Lower leg skin (tissue), 4 donors: Measurements from ENCODE around the gene HOXB9. TPM values are rescaled to one million over a fixed set of nuclear protein-coding genes. Genes with fewer than 3 reads are reported as not detected.

Experiments
- DNase-seq, 2 donors: peaks; one replicate each; pipeline ENCODE4 v3.0.0-alpha.2; 2019; ENCODE audit warnings: low spot score in 2 of 2
- H3K4me3 ChIP-seq: fragments of 200-600 bp; sonication (generic); 2 replicates; pipeline ENCODE4 v1.5.1; 2017; ENCODE audit warnings: mild to moderate bottlenecking, low read depth; ENCODE audit not compliant: poor library complexity, severe bottlenecking
- POLR2A ChIP-seq, 2 donors: fragments of 450-650 bp; IDR thresholded peaks; one replicate each; pipeline ENCODE4 v1.6.1; 2016 to 2017; ENCODE audit warnings: antibody characterized with exemption in 2 of 2, mild to moderate bottlenecking in 1 of 2, moderate library complexity in 1 of 2
- WGBS, 2 donors: methylation state at CpG; one replicate each; pipeline ENCODE4 v1.1.5; 2018; 5-methylcytosine and 5-hydroxymethylcytosine counted together
- intact Hi-C: fragments of 100-400 bp; cut with DNase I; formaldehyde crosslinking; loops from one replicate; pipeline ENCODE4 v1.15.0; 2023; ENCODE audit warnings: low total_unique reads
- total RNA-seq, 4 donors: library from RNA; depleted of rRNA; stranded (reverse); fragments of >200 nt; gene quantifications; one replicate each; pipeline ENCODE4 v1.1.0, GENCODE V29; 2016
- TF ChIP-seq, protein P1 (sequence below), 3 donors: fragments of 450-650 bp; IDR thresholded peaks; one replicate each; pipeline ENCODE4 v1.5.1; 2016; ENCODE audit warnings: antibody characterized with exemption in 3 of 3, mild to moderate bottlenecking in 3 of 3, moderate library complexity in 2 of 3

Gene HOXB9
- total RNA-seq, 4 donors from 2014 or later = 0.07 to 0.29 TPM; not detected in 2

DNA sequence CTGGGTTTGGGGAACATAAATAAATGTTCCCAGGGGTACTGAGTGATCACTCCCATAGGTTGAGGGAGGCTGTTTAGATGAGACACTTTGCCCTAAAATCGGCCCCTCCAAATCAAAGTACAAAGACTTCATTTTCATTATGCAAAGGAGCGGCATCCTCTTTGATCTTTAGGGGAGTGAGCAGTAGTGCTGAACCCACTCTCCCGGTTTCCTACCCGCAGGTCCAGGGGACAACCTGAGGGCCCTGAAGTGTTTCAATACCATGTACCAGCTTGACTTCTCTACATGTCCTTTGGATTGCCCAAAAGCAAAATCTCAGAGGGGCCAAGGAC is 25.0 kb downstream of the HOXB9 start:
- intact Hi-C loops = no loop called here
- 69 to 87% methylated on average over 4 of the region's 4 CpGs for WGBS, 2 donors
- DNase-seq = no peak
- no peak overlapping the region for H3K4me3 ChIP-seq
- TF ChIP-seq POLR2A (IDR thresholded peaks at IDR 0.05) = no peak
- TF ChIP-seq, protein P1, sequence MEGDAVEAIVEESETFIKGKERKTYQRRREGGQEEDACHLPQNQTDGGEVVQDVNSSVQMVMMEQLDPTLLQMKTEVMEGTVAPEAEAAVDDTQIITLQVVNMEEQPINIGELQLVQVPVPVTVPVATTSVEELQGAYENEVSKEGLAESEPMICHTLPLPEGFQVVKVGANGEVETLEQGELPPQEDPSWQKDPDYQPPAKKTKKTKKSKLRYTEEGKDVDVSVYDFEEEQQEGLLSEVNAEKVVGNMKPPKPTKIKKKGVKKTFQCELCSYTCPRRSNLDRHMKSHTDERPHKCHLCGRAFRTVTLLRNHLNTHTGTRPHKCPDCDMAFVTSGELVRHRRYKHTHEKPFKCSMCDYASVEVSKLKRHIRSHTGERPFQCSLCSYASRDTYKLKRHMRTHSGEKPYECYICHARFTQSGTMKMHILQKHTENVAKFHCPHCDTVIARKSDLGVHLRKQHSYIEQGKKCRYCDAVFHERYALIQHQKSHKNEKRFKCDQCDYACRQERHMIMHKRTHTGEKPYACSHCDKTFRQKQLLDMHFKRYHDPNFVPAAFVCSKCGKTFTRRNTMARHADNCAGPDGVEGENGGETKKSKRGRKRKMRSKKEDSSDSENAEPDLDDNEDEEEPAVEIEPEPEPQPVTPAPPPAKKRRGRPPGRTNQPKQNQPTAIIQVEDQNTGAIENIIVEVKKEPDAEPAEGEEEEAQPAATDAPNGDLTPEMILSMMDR (IDR thresholded peaks at IDR 0.05) = no peak

DNA sequence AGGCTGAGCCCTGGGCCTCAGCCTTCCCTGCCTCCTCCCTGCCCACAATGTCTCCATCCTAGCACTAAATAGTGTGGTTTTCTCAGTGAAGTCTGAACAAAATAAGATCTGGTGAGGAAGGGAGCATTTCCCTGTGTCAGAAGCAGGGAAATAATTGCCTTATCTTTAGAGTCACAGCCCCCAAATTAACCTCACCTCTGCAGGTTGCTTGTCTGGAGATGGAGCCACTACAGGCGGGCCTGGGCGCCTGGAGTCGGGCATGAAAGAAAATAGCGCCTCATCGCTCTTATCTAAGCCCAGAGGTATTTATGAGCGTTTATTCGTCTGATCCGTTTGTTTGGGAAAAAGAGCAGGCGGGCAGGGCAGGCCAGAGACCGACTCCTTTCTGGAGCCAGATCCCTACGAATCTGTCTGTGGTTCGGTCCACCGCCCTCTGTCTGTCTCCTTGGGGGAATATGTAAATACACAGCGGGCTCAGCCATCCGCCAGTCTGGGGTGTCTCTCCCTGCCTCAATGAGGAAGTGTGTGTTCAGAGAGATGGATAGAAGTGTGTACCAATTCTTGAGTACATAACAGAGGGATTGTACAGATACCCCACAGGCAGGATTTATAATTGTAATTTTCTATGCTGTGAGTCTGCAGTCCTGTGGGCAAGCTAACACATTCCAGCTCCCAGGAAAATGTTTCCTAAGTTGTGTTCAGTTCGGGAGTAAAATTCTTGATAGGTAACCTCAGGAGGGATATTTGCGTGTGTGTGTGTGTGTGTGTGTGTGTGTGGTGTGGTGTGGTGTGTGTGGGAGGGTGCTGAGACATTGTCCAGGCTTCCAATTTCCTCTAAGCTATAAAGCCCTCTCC is 25.7 kb downstream of the HOXB9 start:
- 83 to 86% methylated on average over 17 of the region's 17 CpGs for WGBS, 2 donors
- no peak for DNase-seq
- intact Hi-C loops = no loop called here
- H3K4me3 ChIP-seq = no peak overlapping the region
- TF ChIP-seq, protein P1 (IDR thresholded peaks at IDR 0.05) = no peak
- no peak for TF ChIP-seq POLR2A (IDR thresholded peaks at IDR 0.05)

DNA sequence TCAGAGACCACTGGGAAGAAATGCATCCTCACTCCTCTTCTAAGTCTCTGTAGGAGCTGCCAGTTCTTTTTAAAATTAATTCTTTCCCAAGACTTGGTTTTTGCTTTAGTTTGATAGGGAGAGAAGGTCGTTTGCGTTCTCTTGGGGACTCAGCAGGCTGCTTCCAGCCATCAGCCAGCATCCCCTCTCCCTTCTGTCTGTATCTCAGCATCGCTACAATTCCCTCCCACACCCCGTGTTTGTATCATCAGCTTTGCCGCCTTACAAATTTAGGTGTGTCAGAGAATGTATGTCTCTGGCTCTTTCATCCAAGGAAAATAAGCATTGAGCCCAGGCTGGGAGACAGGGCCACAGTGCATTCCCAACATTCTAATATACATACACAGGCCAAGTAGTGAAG is 26.8 kb downstream of the HOXB9 start:
- 90 to 91% methylated on average over 5 of the region's 5 CpGs for WGBS, 2 donors
- TF ChIP-seq, protein P1 (IDR thresholded peaks at IDR 0.05) = no peak
- TF ChIP-seq POLR2A (IDR thresholded peaks at IDR 0.05) = no peak
- no peak overlapping the region for H3K4me3 ChIP-seq
- no peak for DNase-seq
- intact Hi-C loops = no loop called here

DNA sequence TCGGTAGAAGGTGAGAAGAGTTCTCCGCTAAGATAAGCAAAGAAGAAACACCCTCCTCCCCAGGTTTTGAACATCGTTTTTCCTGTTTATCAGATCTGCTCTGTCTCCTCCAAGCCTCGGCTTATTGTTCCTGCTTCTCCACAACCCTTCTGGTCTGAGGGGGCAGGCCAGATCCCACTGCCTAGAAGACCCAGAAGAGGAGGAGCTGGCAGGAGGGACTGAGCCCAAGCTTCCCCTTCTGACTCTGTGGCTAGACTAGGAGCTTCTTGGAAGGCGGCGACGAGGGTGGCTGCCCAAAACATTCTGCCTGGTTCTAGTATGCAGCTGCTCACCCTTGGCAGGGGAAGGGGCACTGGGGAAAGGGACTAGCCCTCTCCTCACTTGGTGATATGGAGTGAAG is 27.4 kb downstream of the HOXB9 start:
- no peak overlapping the region for H3K4me3 ChIP-seq
- intact Hi-C loops = no loop called here
- no peak for DNase-seq
- WGBS, 2 donors = 59 to 69% methylated on average over 7 of the region's 7 CpGs
- TF ChIP-seq, protein P1 (IDR thresholded peaks at IDR 0.05) = no peak
- no peak for TF ChIP-seq POLR2A (IDR thresholded peaks at IDR 0.05)

DNA sequence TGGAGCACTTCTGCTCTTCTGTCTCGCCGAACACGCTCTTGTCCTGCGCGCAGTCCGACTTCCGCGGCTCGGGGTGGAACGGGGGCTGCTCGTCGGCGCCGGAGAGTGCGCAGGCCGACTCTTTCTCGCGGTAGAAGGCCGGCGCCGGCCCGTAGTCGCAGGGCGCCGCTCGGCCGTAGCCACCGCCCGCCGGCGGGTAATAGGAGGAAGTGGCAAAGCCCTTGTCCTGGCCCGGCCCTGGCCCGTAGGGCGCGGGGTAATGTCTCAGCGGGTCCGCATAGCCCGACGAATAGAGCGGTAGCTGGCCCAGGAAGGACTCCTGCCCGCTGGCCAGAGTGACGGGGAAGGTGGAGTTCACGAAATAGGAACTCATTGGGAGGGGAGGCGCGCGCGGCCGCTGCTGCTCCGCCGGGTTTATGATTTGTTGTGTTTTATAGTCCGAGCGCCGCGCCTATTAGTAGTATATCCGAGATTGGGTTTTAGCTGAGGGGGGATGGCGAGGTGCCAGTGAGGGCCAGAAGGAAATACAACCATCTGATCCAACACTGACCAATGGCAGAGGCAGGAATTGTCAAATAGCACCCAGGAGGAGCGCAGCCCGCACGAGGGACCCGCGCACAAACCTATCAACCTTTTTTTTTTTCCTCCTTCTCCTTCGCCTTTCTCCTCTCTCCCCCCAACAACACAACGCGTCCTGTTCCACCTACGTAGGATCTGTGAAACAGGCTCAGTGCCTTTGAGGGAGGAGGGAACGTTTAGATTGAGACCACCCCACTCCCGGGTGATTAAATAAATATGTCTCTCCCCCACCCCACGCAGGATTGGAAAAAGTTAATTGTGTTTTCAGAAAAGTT is 28.2 kb downstream of the HOXB9 start:
- TF ChIP-seq, protein P1 (IDR thresholded peaks at IDR 0.05) = no peak
- TF ChIP-seq POLR2A (IDR thresholded peaks at IDR 0.05) = no peak
- intact Hi-C loops = no loop called here
- peak in 1 of 2 donors; percentile 94 for DNase-seq
- peak overlapping the region; percentile 27 for H3K4me3 ChIP-seq
- 6 to 10% methylated on average over 48 to 58 of the region's 68 CpGs for WGBS, 2 donors
